DMS53 (cell line): ENCODE data around the gene FAM177A1.

Experiments used
- DNase-seq: peaks from one replicate; lab custom pipeline; 2025; lab: John Stamatoyannopoulos, UW

Gene FAM177A1

GRCh38 chr14:35123388-35123703, 77.3 kb downstream of the FAM177A1 start:
- DNase-seq: no peak

DNA sequence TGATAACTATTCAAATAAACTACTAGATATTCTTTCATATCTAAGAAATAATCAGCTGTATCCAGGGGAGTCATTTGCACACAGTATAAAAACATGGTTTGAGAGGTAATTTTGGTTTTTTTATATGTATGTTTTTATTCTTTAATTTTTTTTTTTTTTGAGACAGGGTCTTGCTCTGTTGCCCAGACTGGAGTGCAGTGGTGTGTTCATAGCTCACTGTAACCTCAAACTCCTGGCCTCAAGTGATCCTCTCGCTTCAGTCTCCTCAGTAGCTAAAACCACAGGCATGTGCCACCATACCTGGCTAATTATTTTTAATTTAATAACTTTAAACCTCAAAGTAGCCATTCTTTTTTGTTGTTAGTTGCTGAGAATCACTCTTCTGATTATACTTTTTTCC, 78.1 kb downstream of the FAM177A1 start:
- DNase-seq: no peak
